ENCODE measurements around the gene GPER1.

Gene GPER1

DNA sequence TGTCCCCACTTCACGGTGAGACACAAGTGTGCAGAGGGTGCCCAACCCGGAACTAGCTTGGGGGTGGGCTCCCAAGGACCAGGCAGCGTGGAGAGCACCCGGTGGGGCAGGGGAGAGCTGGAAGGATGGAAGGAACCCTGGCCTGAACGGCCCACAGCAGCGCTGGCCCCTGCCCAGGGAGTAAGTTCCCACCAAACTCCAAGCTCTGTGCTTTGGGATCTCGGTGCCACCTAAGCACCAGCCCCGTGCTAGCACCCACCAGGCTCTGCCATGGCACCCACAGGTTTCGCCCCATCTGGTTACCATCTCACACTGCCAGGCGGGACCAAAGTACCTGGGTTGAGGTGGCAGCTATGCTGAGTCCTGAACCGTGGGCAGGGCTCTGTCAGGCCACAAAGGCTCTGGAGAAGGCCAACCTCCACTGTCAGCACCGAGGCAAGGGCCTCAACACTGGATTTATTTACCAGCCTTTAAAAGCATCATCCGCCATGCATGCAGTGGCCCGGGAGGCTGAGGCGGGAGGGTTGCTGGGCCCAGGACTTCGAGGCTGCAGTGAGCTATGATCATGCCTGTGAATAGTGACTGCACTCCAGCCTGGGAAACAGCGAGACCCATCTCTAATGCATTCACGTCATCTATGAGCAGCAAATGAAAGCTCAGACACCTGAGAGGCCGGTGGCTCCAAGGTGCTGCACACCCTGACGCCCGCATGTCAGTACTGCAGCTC, 16.0 kb downstream of the GPER1 start:
- Mint-ChIP-seq H3K27me3 (ENCODE audit: low read depth, poor library complexity) (no peaks in the 10 kb centered on the region), H3K36me3 (ENCODE audit: low read depth) (peaks cover 7% of the 10 kb centered on the region)

GRCh38 chr7:1104516-1105179, 16.7 kb downstream of the GPER1 start:
- peaks cover 72% of the 10 kb centered on the region for H3K4me1 Mint-ChIP-seq
- H3K27me3 Mint-ChIP-seq (ENCODE audit: low read depth, poor library complexity) = no peaks in the 10 kb centered on the region
- H3K36me3 Mint-ChIP-seq (ENCODE audit: low read depth) = no peaks in the 10 kb centered on the region
- TF ChIP-seq CTCF (IDR thresholded peaks at IDR 0.05) = no peak
- H3K4me3 Mint-ChIP-seq = no peak overlapping the region
- H3K9me3 Mint-ChIP-seq = no peaks in the 10 kb centered on the region
- DNase-seq = no peak
- no peak overlapping the region for H3K27ac Mint-ChIP-seq

More for the DNA sequence above, 16.0 kb downstream of the GPER1 start:
- DNase-seq = no peak
- Mint-ChIP-seq H3K4me1 (peaks cover 72% of the 10 kb centered on the region), H3K9me3 (no peaks in the 10 kb centered on the region), H3K27ac (no peak overlapping the region), H3K4me3 (no peak overlapping the region)
- TF ChIP-seq CTCF (IDR thresholded peaks at IDR 0.05) = no peak

DNA sequence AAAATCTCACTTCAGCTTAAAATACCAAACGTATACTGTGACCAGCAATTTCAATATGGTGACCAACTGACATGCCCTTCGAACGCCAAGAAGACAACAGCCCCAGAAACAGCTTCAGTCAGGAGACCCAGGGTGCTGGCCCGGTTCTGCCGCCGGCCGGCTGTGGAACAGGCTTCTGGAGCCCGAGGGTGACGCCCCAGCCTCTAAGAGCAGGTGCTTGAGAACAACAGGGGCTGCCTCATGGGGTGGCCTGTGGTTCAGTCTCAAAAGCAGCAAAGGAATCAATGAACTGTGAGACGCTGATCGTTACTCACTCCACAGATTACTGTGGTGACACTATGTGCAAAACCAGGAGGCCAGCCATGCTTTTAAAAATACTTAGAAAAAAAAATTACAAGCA, 17.3 kb downstream of the GPER1 start:
- Mint-ChIP-seq H3K9me3 (no peaks in the 10 kb centered on the region), H3K4me1 (peaks cover 77% of the 10 kb centered on the region), H3K27ac (peak overlapping the region; percentile 39), H3K27me3 (ENCODE audit: low read depth, poor library complexity) (no peaks in the 10 kb centered on the region), H3K4me3 (no peak overlapping the region), H3K36me3 (ENCODE audit: low read depth) (no peaks in the 10 kb centered on the region)
- no peak for DNase-seq
- TF ChIP-seq CTCF (IDR thresholded peaks at IDR 0.05) = no peak

DNA sequence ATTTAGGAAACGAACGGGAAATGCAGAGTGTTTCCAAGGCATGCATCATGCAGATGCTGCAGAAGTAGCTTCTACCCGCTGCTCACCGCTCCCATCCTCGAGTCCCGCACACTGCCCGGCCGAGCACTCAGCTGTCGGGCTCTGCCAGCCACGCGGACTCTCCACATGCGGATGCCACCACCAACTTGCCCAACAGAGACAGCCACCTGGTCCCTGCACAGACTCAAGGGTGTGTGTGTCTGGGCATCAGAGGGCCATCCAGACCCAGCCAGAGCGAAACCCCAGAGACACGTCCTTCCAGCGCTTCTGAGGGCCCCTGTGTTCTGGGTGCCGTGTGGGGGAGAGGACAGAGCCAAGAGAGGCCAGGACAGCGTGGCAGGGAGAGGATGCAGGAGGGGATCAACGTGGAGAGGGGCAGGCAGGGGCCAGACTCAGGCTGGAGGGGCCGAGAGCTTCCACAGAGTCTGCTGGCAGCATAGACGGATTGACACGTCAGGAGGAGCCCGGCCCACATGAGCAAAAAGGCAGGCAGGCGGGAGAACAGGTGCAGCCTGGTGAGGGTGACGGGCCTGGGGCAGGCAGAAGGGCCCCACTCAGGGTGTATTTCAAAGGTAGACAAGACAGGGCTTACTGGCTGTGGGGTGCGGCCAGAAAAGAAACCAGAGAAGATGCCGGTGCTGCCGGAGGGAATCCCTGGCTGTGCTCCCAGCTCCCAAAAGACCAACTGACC, 18.3 kb downstream of the GPER1 start:
- Mint-ChIP-seq H3K4me1 (peaks cover 78% of the 10 kb centered on the region), H3K36me3 (ENCODE audit: low read depth) (no peaks in the 10 kb centered on the region), H3K27ac (peak overlapping the region; percentile 67), H3K4me3 (no peak overlapping the region), H3K9me3 (no peaks in the 10 kb centered on the region), H3K27me3 (ENCODE audit: low read depth, poor library complexity) (no peaks in the 10 kb centered on the region)
- no peak for DNase-seq
- TF ChIP-seq CTCF (IDR thresholded peaks at IDR 0.05) = no peak

GRCh38 chr7:1106793-1107421, 19.0 kb downstream of the GPER1 start:
- peaks cover 71% of the 10 kb centered on the region for H3K4me1 Mint-ChIP-seq
- no peaks in the 10 kb centered on the region for H3K9me3 Mint-ChIP-seq
- no peak overlapping the region for H3K4me3 Mint-ChIP-seq
- no peak for DNase-seq
- no peak for TF ChIP-seq CTCF (IDR thresholded peaks at IDR 0.05)
- no peaks in the 10 kb centered on the region for H3K36me3 Mint-ChIP-seq (ENCODE audit: low read depth)
- H3K27ac Mint-ChIP-seq = no peak overlapping the region
- H3K27me3 Mint-ChIP-seq (ENCODE audit: low read depth, poor library complexity) = no peaks in the 10 kb centered on the region

All from nephron progenitor cell (in vitro differentiated cells).